GM18867 (cell line): ENCODE data around the gene WNT7B.

Source experiments
- ATAC-seq: cut with Tn5 transposase; IDR thresholded peaks from one replicate; pipeline ENCODE4 v1.9.1; 2021; ENCODE audit warnings: mild to moderate bottlenecking, moderate library complexity; ENCODE audit not compliant: unreplicated experiment

WNT7B gene

GRCh38 chr22:45891996-45892621 lies 84.9 kb downstream of the WNT7B start:
- no peak for ATAC-seq

- ATAC-seq, result no peak
Measured at GRCh38 chr22:45891471-45891995, 85.4 kb downstream of the WNT7B start.

GRCh38 chr22:45891021-45891421 lies 85.9 kb downstream of the WNT7B start:
- no peak for ATAC-seq

- ATAC-seq, result no peak
Measured at GRCh38 chr22:45890351-45890635, 86.7 kb downstream of the WNT7B start.

- no peak for ATAC-seq
Measured at GRCh38 chr22:45889539-45890350, 87.2 kb downstream of the WNT7B start.

GRCh38 chr22:45889093-45889538 lies 87.8 kb downstream of the WNT7B start:
- no peak for ATAC-seq

- ATAC-seq, result no peak
Measured at GRCh38 chr22:45888221-45889092, 88.5 kb downstream of the WNT7B start.

GRCh38 chr22:45887202-45888131 lies 89.5 kb downstream of the WNT7B start:
- no peak for ATAC-seq

- no peak for ATAC-seq
Measured at GRCh38 chr22:45886540-45886939, 90.4 kb downstream of the WNT7B start.

- ATAC-seq, result no peak
Measured at GRCh38 chr22:45885941-45886395, 91.0 kb downstream of the WNT7B start.

- ATAC-seq, result no peak
Measured at GRCh38 chr22:45885171-45885840, 91.7 kb downstream of the WNT7B start.

- ATAC-seq, result no peak
Measured at GRCh38 chr22:45884201-45885062, 92.5 kb downstream of the WNT7B start.

GRCh38 chr22:45883811-45884170 lies 93.2 kb downstream of the WNT7B start:
- no peak for ATAC-seq

GRCh38 chr22:45882881-45883810 lies 93.8 kb downstream of the WNT7B start:
- ATAC-seq, result no peak

- ATAC-seq, result no peak
Measured at GRCh38 chr22:45881524-45881875, 95.5 kb downstream of the WNT7B start.

- no peak for ATAC-seq
Measured at GRCh38 chr22:45880716-45881523, 96.0 kb downstream of the WNT7B start.
